ENCODE results near the gene ARHGAP11A. TPM values are rescaled to one million over a fixed set of nuclear protein-coding genes. Genes with fewer than 3 reads are reported as not detected.

The ARHGAP11A gene
- total and polyA plus RNA-seq, 10 of the 15 experiments (the other 5 are each of a cell fraction or from before 2014, with no cell fraction given) = 12.4 to 53.6 (median 36.5) TPM

DNA sequence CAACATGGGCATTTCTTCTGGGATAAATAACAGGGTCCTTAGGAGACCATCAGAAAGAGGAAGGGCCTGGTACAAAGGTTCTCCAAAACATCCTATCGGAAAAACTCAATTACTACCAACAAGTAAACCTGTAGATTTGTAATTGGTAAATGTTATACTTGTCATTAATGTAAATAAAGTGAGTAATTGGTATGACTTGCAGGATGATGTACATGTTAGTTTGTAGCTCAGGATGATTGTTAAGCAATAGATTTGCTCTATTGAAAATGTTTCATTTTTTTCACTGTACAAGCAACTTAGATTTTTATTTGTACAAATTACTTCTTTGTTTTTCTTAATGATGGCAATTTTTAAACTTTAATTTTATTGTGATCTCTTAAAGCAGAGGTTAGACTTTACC is 22.4 kb downstream of the ARHGAP11A start:
- BruUV-seq (replicated peaks) = no TSS peak
- H3K79me2 ChIP-seq (ENCODE audit: control insufficient read depth, insufficient read depth, low read length) = no peaks in the 10 kb centered on the region
- SMC1A ChIA-PET (ENCODE audit: uncharacterized antibody, unreplicated experiment) = interaction anchor here (1.6 kb wide), 1 partner anchor 11 kb away, joined by 6 read pairs; no protein-coding TSS in a partner anchor

More for the DNA sequence above, 22.4 kb downstream of the ARHGAP11A start:
- no peak overlapping the region for H3K4me2 ChIP-seq (ENCODE audit: control insufficient read depth, insufficient read depth)
- no peak for FAIRE-seq
- ChIA-PET CTCF (interaction anchor here (2.4 kb wide), 1 partner anchor 13 kb away, joined by 7 read pairs; no protein-coding TSS in a partner anchor), RAD21 (ENCODE audit: unreplicated experiment) (no interaction called here), POLR2A (no interaction called here)
- peaks cover 20% of the 10 kb centered on the region for H3K4me1 ChIP-seq (ENCODE audit: control insufficient read depth, insufficient read depth, low read length)
- H3K27me3 ChIP-seq (replicated peaks in 1 of 2; ENCODE audit: control insufficient read depth in 2 of 2, insufficient read depth in 2 of 2, low read length in 1 of 2) = no peaks in the 10 kb centered on the region
- no peak for DNase-seq (ENCODE audit: low read depth, low spot score)
- H3K9me3 ChIP-seq (replicated peaks; ENCODE audit: control insufficient read depth, insufficient read depth, low read length) = no peaks in the 10 kb centered on the region
- intact Hi-C loops (cut with micrococcal nuclease; ENCODE audit: unreplicated experiment) = no loop called here
- H3K36me3 ChIP-seq (ENCODE audit: control insufficient read depth in 2 of 2, insufficient read depth in 2 of 2, low read length in 1 of 2) = peaks cover 4 to 36% of the 10 kb centered on the region in 2 experiments
- TF ChIP-seq MXI1 (IDR thresholded peaks at IDR 0.05; ENCODE audit: low read depth, low read length) (no peak), JUNB (IDR thresholded peaks at IDR 0.05) (no peak), POLR2A (IDR thresholded peaks at IDR 0.05; ENCODE audit: low read depth, low read length) (no peak), NR2C2 (IDR thresholded peaks at IDR 0.05; ENCODE audit: borderline replicate concordance, control insufficient read depth, insufficient read length, low read depth) (no peak), RAD51 (IDR thresholded peaks at IDR 0.05) (no peak), MYB (IDR thresholded peaks at IDR 0.05; ENCODE audit: borderline replicate concordance, low read depth, low read length) (no peak), SIN3A (IDR thresholded peaks at IDR 0.05; ENCODE audit: low read depth, low read length) (no peak), ZZZ3 (IDR thresholded peaks at IDR 0.05; ENCODE audit: control insufficient read depth, insufficient read length, low read depth) (no peak), STAT3 (IDR thresholded peaks at IDR 0.05; ENCODE audit: low read depth, low read length) (no peak), ZSCAN29 (IDR thresholded peaks at IDR 0.05) (no peak)
- TF ChIP-seq, protein P1, sequence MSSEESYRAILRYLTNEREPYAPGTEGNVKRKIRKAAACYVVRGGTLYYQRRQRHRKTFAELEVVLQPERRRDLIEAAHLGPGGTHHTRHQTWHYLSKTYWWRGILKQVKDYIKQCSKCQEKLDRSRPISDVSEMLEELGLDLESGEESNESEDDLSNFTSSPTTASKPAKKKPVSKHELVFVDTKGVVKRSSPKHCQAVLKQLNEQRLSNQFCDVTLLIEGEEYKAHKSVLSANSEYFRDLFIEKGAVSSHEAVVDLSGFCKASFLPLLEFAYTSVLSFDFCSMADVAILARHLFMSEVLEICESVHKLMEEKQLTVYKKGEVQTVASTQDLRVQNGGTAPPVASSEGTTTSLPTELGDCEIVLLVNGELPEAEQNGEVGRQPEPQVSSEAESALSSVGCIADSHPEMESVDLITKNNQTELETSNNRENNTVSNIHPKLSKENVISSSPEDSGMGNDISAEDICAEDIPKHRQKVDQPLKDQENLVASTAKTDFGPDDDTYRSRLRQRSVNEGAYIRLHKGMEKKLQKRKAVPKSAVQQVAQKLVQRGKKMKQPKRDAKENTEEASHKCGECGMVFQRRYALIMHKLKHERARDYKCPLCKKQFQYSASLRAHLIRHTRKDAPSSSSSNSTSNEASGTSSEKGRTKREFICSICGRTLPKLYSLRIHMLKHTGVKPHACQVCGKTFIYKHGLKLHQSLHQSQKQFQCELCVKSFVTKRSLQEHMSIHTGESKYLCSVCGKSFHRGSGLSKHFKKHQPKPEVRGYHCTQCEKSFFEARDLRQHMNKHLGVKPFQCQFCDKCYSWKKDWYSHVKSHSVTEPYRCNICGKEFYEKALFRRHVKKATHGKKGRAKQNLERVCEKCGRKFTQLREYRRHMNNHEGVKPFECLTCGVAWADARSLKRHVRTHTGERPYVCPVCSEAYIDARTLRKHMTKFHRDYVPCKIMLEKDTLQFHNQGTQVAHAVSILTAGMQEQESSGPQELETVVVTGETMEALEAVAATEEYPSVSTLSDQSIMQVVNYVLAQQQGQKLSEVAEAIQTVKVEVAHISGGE (CRISPR knock-in tag; IDR thresholded peaks at IDR 0.05) = no peak
- TF ChIP-seq, protein P2, sequence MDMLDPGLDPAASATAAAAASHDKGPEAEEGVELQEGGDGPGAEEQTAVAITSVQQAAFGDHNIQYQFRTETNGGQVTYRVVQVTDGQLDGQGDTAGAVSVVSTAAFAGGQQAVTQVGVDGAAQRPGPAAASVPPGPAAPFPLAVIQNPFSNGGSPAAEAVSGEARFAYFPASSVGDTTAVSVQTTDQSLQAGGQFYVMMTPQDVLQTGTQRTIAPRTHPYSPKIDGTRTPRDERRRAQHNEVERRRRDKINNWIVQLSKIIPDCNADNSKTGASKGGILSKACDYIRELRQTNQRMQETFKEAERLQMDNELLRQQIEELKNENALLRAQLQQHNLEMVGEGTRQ (IDR thresholded peaks at IDR 0.05; ENCODE audit: borderline replicate concordance, low read depth, low read length) = no peak
- TF ChIP-seq, protein P3, sequence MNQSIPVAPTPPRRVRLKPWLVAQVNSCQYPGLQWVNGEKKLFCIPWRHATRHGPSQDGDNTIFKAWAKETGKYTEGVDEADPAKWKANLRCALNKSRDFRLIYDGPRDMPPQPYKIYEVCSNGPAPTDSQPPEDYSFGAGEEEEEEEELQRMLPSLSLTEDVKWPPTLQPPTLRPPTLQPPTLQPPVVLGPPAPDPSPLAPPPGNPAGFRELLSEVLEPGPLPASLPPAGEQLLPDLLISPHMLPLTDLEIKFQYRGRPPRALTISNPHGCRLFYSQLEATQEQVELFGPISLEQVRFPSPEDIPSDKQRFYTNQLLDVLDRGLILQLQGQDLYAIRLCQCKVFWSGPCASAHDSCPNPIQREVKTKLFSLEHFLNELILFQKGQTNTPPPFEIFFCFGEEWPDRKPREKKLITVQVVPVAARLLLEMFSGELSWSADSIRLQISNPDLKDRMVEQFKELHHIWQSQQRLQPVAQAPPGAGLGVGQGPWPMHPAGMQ (IDR thresholded peaks at IDR 0.05; ENCODE audit: borderline replicate concordance) = no peak
- H4K20me1 ChIP-seq (ENCODE audit: control insufficient read depth, insufficient read depth) = no peaks in the 10 kb centered on the region
- H3K27ac ChIP-seq (ENCODE audit: control insufficient read depth, insufficient read depth) = peak overlapping the region; percentile 64; the same call in 1 of the 2 replicates
- H3K4me3 ChIP-seq = no peak overlapping the region
- in situ Hi-C loops (cut with MboI) = no loop called here
- no peak overlapping the region for H2AFZ ChIP-seq (ENCODE audit: control insufficient read depth, low read depth, low read length)
- ATAC-seq = no peak
- WGBS (ENCODE audit: insufficient coverage, insufficient replicate concordance, low lambda C conversion rate, missing lambda C conversion rate) = 100% methylated on average over 1 of the region's 1 CpG
- H3K9ac ChIP-seq (ENCODE audit: control insufficient read depth, insufficient read depth, low read length) = no peak overlapping the region
